ENCODE measurements around the gene INO80.
"Not testable (repeated sequence)": the region's sequence is repeated elsewhere in the genome, so short reads cannot be mapped to it uniquely, and the experiment has no call there.

Gene INO80

DNA sequence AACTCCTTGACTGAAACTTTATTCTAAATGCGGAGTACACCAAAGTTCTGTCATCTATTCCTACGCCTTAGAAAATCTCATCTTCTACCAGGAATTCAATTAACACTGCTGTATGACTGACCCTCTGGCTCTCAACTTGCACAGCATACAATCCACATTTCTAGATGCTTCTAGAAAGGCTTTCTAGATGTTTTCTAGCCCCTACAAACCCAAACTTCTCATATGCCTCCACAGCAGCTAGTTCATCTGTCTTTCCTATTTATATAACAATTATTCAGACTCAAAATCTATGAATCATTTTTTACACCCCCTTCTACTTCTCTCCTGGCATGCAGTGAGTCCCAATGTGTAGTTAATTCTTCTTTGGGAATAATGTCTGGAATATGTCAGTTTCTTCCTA, 13.2 kb downstream of the INO80 start:
- DNase-seq (ENCODE audit: low read depth in 2 of 2) = no peak
- H3K4me3 ChIP-seq (replicated peaks in 1 of 2; ENCODE audit: low read depth in 2 of 2, low read length in 2 of 2) = no peak overlapping the region
- TF ChIP-seq CTCF (IDR thresholded peaks at IDR 0.05; ENCODE audit: low read depth, low read length) = no peak

DNA sequence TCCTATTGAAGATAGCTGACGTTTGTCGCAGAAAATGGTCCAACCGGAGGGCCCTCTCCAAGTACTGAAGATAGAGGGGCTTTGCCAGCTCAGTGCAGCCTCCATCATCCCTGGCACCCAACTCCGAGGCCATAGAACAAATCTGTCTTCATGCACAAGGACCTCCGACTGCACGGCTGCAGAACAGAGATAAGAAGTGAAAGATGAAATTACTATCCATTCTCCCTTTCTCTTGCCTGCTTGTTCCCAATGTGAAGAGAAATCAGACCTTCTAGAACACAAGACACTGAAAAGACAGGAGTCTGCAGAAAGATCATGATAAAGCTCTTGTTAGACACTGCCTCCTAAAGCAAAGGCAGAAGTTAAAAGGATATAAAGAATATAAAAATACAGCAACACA, 19.9 kb downstream of the INO80 start:
- no peak for TF ChIP-seq CTCF (IDR thresholded peaks at IDR 0.05; ENCODE audit: low read depth, low read length)
- no peak for DNase-seq (ENCODE audit: low read depth in 2 of 2)

DNA sequence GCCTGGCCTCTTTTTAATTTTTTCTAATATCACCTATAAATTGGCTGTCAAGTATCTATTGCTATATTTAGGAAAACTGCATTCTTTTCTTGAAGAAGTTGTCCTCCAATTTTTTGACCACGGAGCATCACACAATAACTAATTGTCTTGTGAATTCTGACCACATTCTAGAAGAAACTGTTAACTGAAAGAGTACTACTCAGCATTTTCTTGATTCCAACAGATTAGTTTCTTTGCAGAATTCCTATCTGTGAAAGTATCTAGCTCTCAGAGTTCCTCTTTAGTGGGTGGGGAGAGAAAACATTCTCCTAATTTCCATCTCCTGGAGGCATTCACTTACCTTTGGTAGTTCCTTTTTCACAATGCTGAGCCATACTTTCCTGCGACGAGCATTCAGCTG, 31.1 kb downstream of the INO80 start:
- no peak for DNase-seq (ENCODE audit: low read depth in 2 of 2)
- no peak for TF ChIP-seq CTCF (IDR thresholded peaks at IDR 0.05; ENCODE audit: low read depth, low read length)
- H3K4me3 ChIP-seq (replicated peaks in 1 of 2; ENCODE audit: low read depth in 2 of 2, low read length in 2 of 2) = no peak overlapping the region

More for the DNA sequence above, 19.9 kb downstream of the INO80 start:
- no peak overlapping the region for H3K4me3 ChIP-seq (replicated peaks in 1 of 2; ENCODE audit: low read depth in 2 of 2, low read length in 2 of 2)

DNA sequence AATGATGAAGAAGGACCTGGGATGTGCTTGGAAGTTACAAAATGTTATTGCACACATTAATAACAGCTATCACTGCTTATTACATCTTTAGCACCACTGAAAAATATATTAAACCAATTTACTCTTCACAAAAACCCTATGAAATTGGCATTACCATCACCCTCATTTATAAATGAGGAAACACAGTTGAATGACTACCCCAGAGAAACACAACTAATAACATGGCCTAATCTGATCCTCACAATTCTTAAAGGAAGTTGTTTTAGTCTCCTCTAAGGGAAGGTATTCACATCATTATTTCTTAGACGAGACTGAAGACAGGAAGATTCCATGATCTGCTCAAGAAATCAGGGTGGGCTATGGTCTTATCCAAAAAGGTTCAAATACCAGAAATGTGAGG, 35.9 kb downstream of the INO80 start:
- no peak for DNase-seq (ENCODE audit: low read depth in 2 of 2)
- no peak overlapping the region for H3K4me3 ChIP-seq (replicated peaks in 1 of 2; ENCODE audit: low read depth in 2 of 2, low read length in 2 of 2)
- no peak for TF ChIP-seq CTCF (IDR thresholded peaks at IDR 0.05; ENCODE audit: low read depth, low read length)

GRCh38 chr15:41079717-41080116, 36.4 kb downstream of the INO80 start:
- no peak for DNase-seq (ENCODE audit: low read depth in 2 of 2)
- no peak for TF ChIP-seq CTCF (IDR thresholded peaks at IDR 0.05; ENCODE audit: low read depth, low read length)

DNA sequence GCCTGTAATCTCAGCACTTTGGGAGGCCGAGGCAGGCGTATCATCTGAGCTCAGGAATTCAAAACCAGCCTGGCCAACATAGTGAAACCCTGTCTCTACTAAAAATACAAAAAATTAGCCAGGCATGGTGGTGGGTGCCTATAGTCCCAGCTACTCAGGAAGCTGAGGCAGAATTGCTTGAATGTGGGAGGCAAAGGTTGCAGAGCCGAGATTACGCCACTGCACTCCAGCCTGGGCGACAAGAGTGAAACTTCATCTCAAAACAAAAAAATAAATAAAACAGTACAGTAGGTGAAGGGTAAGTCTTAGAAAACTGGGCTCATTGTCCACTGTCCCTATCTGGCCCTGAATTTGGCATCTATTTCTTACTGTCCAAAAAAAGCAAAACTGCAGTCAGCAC, 37.2 kb downstream of the INO80 start:
- not testable (repeated sequence) for DNase-seq (ENCODE audit: low read depth in 2 of 2); H3K4me3 ChIP-seq (replicated peaks in 1 of 2; ENCODE audit: low read depth in 2 of 2, low read length in 2 of 2)

More at GRCh38 chr15:41079717-41080116, 36.4 kb downstream of the INO80 start:
- H3K4me3 ChIP-seq (replicated peaks in 1 of 2; ENCODE audit: low read depth in 2 of 2, low read length in 2 of 2) = no peak overlapping the region

GRCh38 chr15:41078125-41078524, 38.0 kb downstream of the INO80 start:
- no peak for DNase-seq (ENCODE audit: low read depth in 2 of 2)
- no peak overlapping the region for H3K4me3 ChIP-seq (replicated peaks in 1 of 2; ENCODE audit: low read depth in 2 of 2, low read length in 2 of 2)
- no peak for TF ChIP-seq CTCF (IDR thresholded peaks at IDR 0.05; ENCODE audit: low read depth, low read length)
